OCI-LY3 (cell line): Measurements from ENCODE around the gene GATA5.

Experiments
- H2AFZ ChIP-seq: fragments of 200-600, 300-600 bp; shearing (Covaris generic); 2 replicates; pipeline ENCODE4 v1.6.0; 2014; ENCODE audit warnings: antibody characterized with exemption, low read depth, low read length
- H3K27ac ChIP-seq: fragments of 200-600, 300-600 bp; sonication (generic); 2 replicates; pipeline ENCODE4 v1.5.1; 2014; ENCODE audit warnings: mild to moderate bottlenecking, low read length, moderate library complexity, mixed read lengths
- H3K27me3 ChIP-seq: fragments of 200-600, 300-600 bp; sonication (generic); 2 replicates; pipeline ENCODE4 v1.6.1; 2014; ENCODE audit warnings: low read depth, low read length, mixed read lengths
- H3K36me3 ChIP-seq: fragments of 200-600, 300-600 bp; sonication (generic); replicated peaks from 2 replicates; pipeline ENCODE3; 2014; ENCODE audit warnings: low read depth, low read length, mixed read lengths
- H3K4me1 ChIP-seq: fragments of 300-600, 200-600 bp; sonication (generic); 2 replicates; pipeline ENCODE4 v1.6.1; 2014; ENCODE audit warnings: low read length, mixed read lengths
- H3K4me2 ChIP-seq: fragments of 200-600, 300-600 bp; sonication (generic); 2 replicates; pipeline ENCODE4 v1.6.1; 2014; ENCODE audit warnings: low read length, mixed read lengths
- H3K4me3 ChIP-seq: fragments of 300-600, 200-600 bp; sonication (generic); 2 replicates; pipeline ENCODE4 v1.5.1; 2014; ENCODE audit warnings: antibody characterized with exemption, mild to moderate bottlenecking, low read length, moderate library complexity
- H3K79me2 ChIP-seq: fragments of 300-600, 200-600 bp; shearing (Covaris generic); 2 replicates; pipeline ENCODE4 v1.6.1; 2014; ENCODE audit warnings: mild to moderate bottlenecking, low read length, mixed read lengths
- H3K9ac ChIP-seq: fragments of 300-600, 200-600 bp; shearing (Covaris generic); 2 replicates; pipeline ENCODE4 v1.6.0; 2014; ENCODE audit warnings: mild to moderate bottlenecking, low read length, moderate library complexity
- H3K9me3 ChIP-seq: fragments of 200-600, 300-600 bp; shearing (Covaris generic); 2 replicates; pipeline ENCODE4 v1.6.1; 2014; ENCODE audit warnings: low read length, mixed read lengths; ENCODE audit not compliant: insufficient read depth
- H4K20me1 ChIP-seq: fragments of 200-600, 300-600 bp; sonication (generic); 2 replicates; pipeline ENCODE4 v1.6.1; 2016; ENCODE audit warnings: low read length, mixed read lengths; ENCODE audit not compliant: insufficient read depth
- CTCF ChIP-seq: fragments of 200-600, 300-600 bp; sonication (generic); IDR thresholded peaks from 2 replicates; pipeline ENCODE4 v1.5.1; 2014; ENCODE audit warnings: antibody characterized with exemption, low read length, low read depth
- EZH2phosphoT487 ChIP-seq: fragments of 200-600 bp; shearing (Covaris generic); IDR thresholded peaks from 2 replicates; pipeline ENCODE4 v1.6.1; 2018; ENCODE audit warnings: antibody characterized with exemption, mixed run types, low read depth

The GATA5 gene

GRCh38 chr20:62522748-62523396, 47.1 kb upstream of the GATA5 start:
- no peaks in the 10 kb centered on the region for H3K9me3 ChIP-seq
- H3K27ac ChIP-seq: no peak overlapping the region
- peaks cover 16% of the 10 kb centered on the region for H3K27me3 ChIP-seq
- TF ChIP-seq CTCF (no peak), EZH2phosphoT487 (no peak)
- H3K4me1 ChIP-seq: no peaks in the 10 kb centered on the region
- H3K36me3 ChIP-seq: no peaks in the 10 kb centered on the region
- no peaks in the 10 kb centered on the region for H4K20me1 ChIP-seq
- no peak overlapping the region for H2AFZ ChIP-seq
- H3K79me2 ChIP-seq: no peaks in the 10 kb centered on the region
- H3K9ac ChIP-seq: no peak overlapping the region
- H3K4me3 ChIP-seq: no peak overlapping the region
- H3K4me2 ChIP-seq: no peak overlapping the region

- TF ChIP-seq CTCF: no peak
- Histone ChIP-seq H4K20me1 (no peaks in the 10 kb centered on the region), H3K9me3 (no peaks in the 10 kb centered on the region), H3K36me3 (no peaks in the 10 kb centered on the region), H3K9ac (no peak overlapping the region), H3K27me3 (peaks cover 12% of the 10 kb centered on the region), H3K27ac (no peak overlapping the region), H2AFZ (no peak overlapping the region), H3K79me2 (no peaks in the 10 kb centered on the region), H3K4me3 (no peak overlapping the region), H3K4me2 (no peak overlapping the region), H3K4me1 (no peaks in the 10 kb centered on the region)
Measured at GRCh38 chr20:62519826-62520225, 44.0 kb upstream of the GATA5 start.

GRCh38 chr20:62518911-62519310, 43.1 kb upstream of the GATA5 start:
- Histone ChIP-seq H3K27ac (no peak overlapping the region), H4K20me1 (no peaks in the 10 kb centered on the region), H2AFZ (no peak overlapping the region), H3K9ac (no peak overlapping the region), H3K9me3 (no peaks in the 10 kb centered on the region), H3K4me3 (no peak overlapping the region), H3K79me2 (no peaks in the 10 kb centered on the region), H3K4me1 (no peaks in the 10 kb centered on the region), H3K27me3 (peaks cover 9% of the 10 kb centered on the region), H3K36me3 (no peaks in the 10 kb centered on the region), H3K4me2 (no peak overlapping the region)
- TF ChIP-seq CTCF (no peak), EZH2phosphoT487 (no peak)

GRCh38 chr20:62517901-62518610, 42.3 kb upstream of the GATA5 start:
- Histone ChIP-seq H3K4me3 (no peak overlapping the region), H3K4me1 (no peaks in the 10 kb centered on the region), H2AFZ (no peak overlapping the region), H3K4me2 (no peak overlapping the region), H3K9ac (no peak overlapping the region), H3K36me3 (no peaks in the 10 kb centered on the region), H3K9me3 (no peaks in the 10 kb centered on the region), H3K79me2 (no peaks in the 10 kb centered on the region), H4K20me1 (no peaks in the 10 kb centered on the region), H3K27ac (no peak overlapping the region), H3K27me3 (peaks cover 8% of the 10 kb centered on the region)
- TF ChIP-seq EZH2phosphoT487: no peak
- TF ChIP-seq CTCF: no peak
